Occipital lobe (tissue), 2 donors: ENCODE measurements around the gene ZFR2. TPM values are rescaled to one million over a fixed set of nuclear protein-coding genes. Genes with fewer than 3 reads are reported as not detected.
"Not testable (repeated sequence)": the region's sequence is repeated elsewhere in the genome, so short reads cannot be mapped to it uniquely, and the experiment has no call there.

ENCODE experiments used
- DNase-seq: peaks from one replicate; lab custom pipeline; 2025; lab: John Stamatoyannopoulos, UW
- total RNA-seq: library from RNA; depleted of rRNA; stranded (reverse); fragments of >200 nt; gene quantifications from one replicate; pipeline ENCODE4 v1.2.3, GENCODE V29; 2014

Gene ZFR2
- total RNA-seq, 1 donor from 2014 or later = 6.2 TPM

GRCh38 chr19:3816566-3817218, 52.1 kb downstream of the ZFR2 start:
- DNase-seq = no peak

- DNase-seq = not testable (repeated sequence)
Observed at GRCh38 chr19:3816148-3816547, 52.7 kb downstream of the ZFR2 start.

GRCh38 chr19:3814648-3815047, 54.2 kb downstream of the ZFR2 start:
- DNase-seq = no peak

GRCh38 chr19:3813473-3814392, 55.1 kb downstream of the ZFR2 start:
- DNase-seq = no peak

- DNase-seq = no peak
Observed at GRCh38 chr19:3810708-3811355, 58.0 kb downstream of the ZFR2 start.

- DNase-seq = no peak
Observed at GRCh38 chr19:3809881-3810707, 58.7 kb downstream of the ZFR2 start.

GRCh38 chr19:3808420-3809143, 60.3 kb downstream of the ZFR2 start:
- DNase-seq = no peak

- DNase-seq = no peak
Observed at GRCh38 chr19:3807574-3808354, 61.1 kb downstream of the ZFR2 start.

- no peak for DNase-seq
Observed at GRCh38 chr19:3807131-3807480, 61.7 kb downstream of the ZFR2 start.

GRCh38 chr19:3805859-3806258, 63.0 kb downstream of the ZFR2 start:
- no peak for DNase-seq

- DNase-seq = no peak
Observed at GRCh38 chr19:3804429-3804828, 64.4 kb downstream of the ZFR2 start.

GRCh38 chr19:3803986-3804385, 64.9 kb downstream of the ZFR2 start:
- no peak for DNase-seq

GRCh38 chr19:3803114-3803888, 65.5 kb downstream of the ZFR2 start:
- no peak for DNase-seq

GRCh38 chr19:3801412-3802096, 67.3 kb downstream of the ZFR2 start:
- DNase-seq = peak; percentile 74

GRCh38 chr19:3800996-3801395, 67.8 kb downstream of the ZFR2 start:
- no peak for DNase-seq

GRCh38 chr19:3798137-3798536, 70.7 kb downstream of the ZFR2 start:
- no peak for DNase-seq

- DNase-seq = no peak
Observed at GRCh38 chr19:3796358-3796757, 72.5 kb downstream of the ZFR2 start.

- no peak for DNase-seq
Observed at GRCh38 chr19:3793799-3794198, 75.0 kb downstream of the ZFR2 start.

GRCh38 chr19:3792114-3792513, 76.7 kb downstream of the ZFR2 start:
- no peak for DNase-seq
